OCI-LY7 (cell line): Measurements from ENCODE around the gene NYNRIN. TPM values are rescaled to one million over a fixed set of nuclear protein-coding genes. Genes with fewer than 3 reads are reported as not detected.

ENCODE experiments used
- BruUV-seq: library from RNA; stranded (reverse); fragments of 400-500 nt; replicated peaks from 2 replicates; lab custom pipeline; 2021; lab: Mats Ljungman, UMichigan
- CTCF ChIA-PET: fragments of 300-600 bp; sonication (Branson Sonifier 250); formaldehyde crosslinking; loops from one replicate; lab custom pipeline; 2022; ENCODE audit warnings: antibody characterized with exemption; ENCODE audit not compliant: unreplicated experiment; lab: Charles Lee
- POLR2A ChIA-PET: fragments of 300-600 bp; sonication (Branson Sonifier 250); formaldehyde crosslinking; loops from one replicate; lab custom pipeline; 2022; ENCODE audit warnings: antibody characterized with exemption; lab: Charles Lee
- DNase-seq: peaks from one replicate; pipeline ENCODE4 v3.0.0-alpha.2; 2015; ENCODE audit warnings: low spot score
- H2AFZ ChIP-seq: fragments of 200-600 bp; sonication (generic), shearing (Covaris generic); 2 replicates; pipeline ENCODE4 v1.6.1; 2014; ENCODE audit warnings: mild to moderate bottlenecking, antibody characterized with exemption, low read length, moderate library complexity
- H3K27ac ChIP-seq: fragments of 200-600 bp; sonication (generic); 2 replicates; pipeline ENCODE4 v1.5.1; 2014; ENCODE audit warnings: mixed run types, low read depth, mild to moderate bottlenecking, moderate library complexity, low read length, inconsistent platforms; ENCODE audit not compliant: poor library complexity, severe bottlenecking
- H3K36me3 ChIP-seq: fragments of 200-600 bp; sonication (generic); 2 replicates; pipeline ENCODE4 v1.6.1; 2014; ENCODE audit warnings: mild to moderate bottlenecking, antibody characterized with exemption, low read length, moderate library complexity, mixed read lengths; ENCODE audit not compliant: insufficient read depth
- H3K4me1 ChIP-seq: fragments of 200-600 bp; sonication (generic); 2 replicates; pipeline ENCODE4 v1.5.1; 2014; ENCODE audit warnings: mild to moderate bottlenecking, low read length; ENCODE audit not compliant: insufficient read depth, poor library complexity, severe bottlenecking
- H3K4me2 ChIP-seq: fragments of 200-600 bp; sonication (generic); 2 replicates; pipeline ENCODE4 v1.6.1; 2014; ENCODE audit warnings: mild to moderate bottlenecking, low read length
- H3K4me3 ChIP-seq: fragments of 200-600 bp; sonication (generic); 2 replicates; pipeline ENCODE4 v1.5.1; 2014; ENCODE audit warnings: mild to moderate bottlenecking, low read depth, low read length; ENCODE audit not compliant: poor library complexity, severe bottlenecking
- H3K79me2 ChIP-seq: fragments of 200-600 bp; sonication (generic); 2 replicates; pipeline ENCODE4 v1.6.1; 2016; ENCODE audit warnings: low read depth, mild to moderate bottlenecking, low read length, moderate library complexity, mixed read lengths; ENCODE audit not compliant: insufficient read depth
- H3K9me2 ChIP-seq: fragments of 200-600 bp; sonication (generic); 2 replicates; pipeline ENCODE4 v1.6.1; 2016; ENCODE audit warnings: mild to moderate bottlenecking, low read length, mixed read lengths; ENCODE audit not compliant: insufficient read depth
- H3K9me3 ChIP-seq: fragments of 200-600 bp; sonication (generic); 2 replicates; pipeline ENCODE4 v1.6.1; 2014; ENCODE audit warnings: mild to moderate bottlenecking, mixed run types, low read length, mixed read lengths
- H4K20me1 ChIP-seq: fragments of 200-600 bp; sonication (generic); 2 replicates; pipeline ENCODE4 v1.6.1; 2014; ENCODE audit warnings: mild to moderate bottlenecking, antibody characterized with exemption, low read length, moderate library complexity, mixed read lengths; ENCODE audit not compliant: insufficient read depth
- EZH2phosphoT487 ChIP-seq: fragments of 200-600 bp; sonication (generic); IDR thresholded peaks from 2 replicates; pipeline ENCODE4 v1.6.1; 2018; ENCODE audit warnings: low read depth, borderline replicate concordance, mild to moderate bottlenecking, mixed run types, antibody characterized with exemption, low read length, moderate library complexity, mixed read lengths
- intact Hi-C: fragments of 100-400 bp; cut with micrococcal nuclease; formaldehyde crosslinking; loops from one replicate; pipeline ENCODE4 v1.10.0; 2022; ENCODE audit not compliant: unreplicated experiment
- total RNA-seq, 2 experiments: library from RNA; depleted of rRNA in 1 of 2; stranded (reverse); fragments of >200 nt in 1 of 2; shearing (Covaris generic) in 1 of 2; gene quantifications; 2 replicates each; pipeline ENCODE4 v1.2.3, GENCODE V29; 2014 to 2022
- TF ChIP-seq, protein P1 (sequence below): fragments of 200-600 bp; sonication (generic); conservative IDR thresholded peaks from 2 replicates; pipeline ENCODE4 v1.5.1; 2014; ENCODE audit warnings: mild to moderate bottlenecking, antibody characterized with exemption, low read length, moderate library complexity, mixed read lengths

Gene NYNRIN
- total RNA-seq, 2 experiments from 2014 or later: 0.13 TPM; not detected in 1

DNA sequence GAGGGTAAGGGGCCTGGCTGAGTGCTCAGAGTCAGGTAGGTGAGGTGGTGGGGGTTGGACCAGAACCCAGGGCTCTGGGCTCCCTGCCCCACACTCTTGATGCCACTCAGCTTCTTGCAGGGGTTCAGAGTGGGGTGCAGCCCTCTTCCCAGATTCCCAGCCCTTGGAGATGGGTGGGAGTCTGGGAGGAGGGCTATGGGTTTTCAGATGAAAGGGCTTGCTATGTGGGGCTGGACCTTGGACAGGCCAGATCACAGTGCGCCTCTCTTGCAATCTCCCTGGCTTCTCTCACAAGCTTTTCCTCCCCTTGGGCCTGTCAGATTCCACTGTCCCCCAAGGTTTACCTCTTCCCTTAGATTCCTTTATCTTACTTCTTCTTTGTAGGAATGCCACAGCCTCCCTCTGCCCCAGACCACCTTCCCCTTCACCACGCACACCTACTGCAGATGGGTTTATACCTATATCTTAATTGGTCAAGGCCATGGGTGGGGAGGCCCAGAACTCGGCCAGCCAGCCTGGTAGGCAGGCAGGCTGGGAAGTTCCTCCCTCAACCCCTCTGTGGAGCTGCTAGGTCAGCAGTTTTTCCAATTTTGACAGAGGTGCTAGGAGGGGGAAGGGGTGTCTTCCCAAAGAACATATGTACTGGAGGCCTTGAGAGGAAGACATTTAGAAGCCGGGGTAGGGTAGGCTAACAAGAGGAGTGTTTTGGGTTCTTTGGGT lies 1.4 kb downstream of the NYNRIN start:
- BruUV-seq: no TSS peak
- no peak overlapping the region for H3K4me3 ChIP-seq
- TF ChIP-seq, protein P1, sequence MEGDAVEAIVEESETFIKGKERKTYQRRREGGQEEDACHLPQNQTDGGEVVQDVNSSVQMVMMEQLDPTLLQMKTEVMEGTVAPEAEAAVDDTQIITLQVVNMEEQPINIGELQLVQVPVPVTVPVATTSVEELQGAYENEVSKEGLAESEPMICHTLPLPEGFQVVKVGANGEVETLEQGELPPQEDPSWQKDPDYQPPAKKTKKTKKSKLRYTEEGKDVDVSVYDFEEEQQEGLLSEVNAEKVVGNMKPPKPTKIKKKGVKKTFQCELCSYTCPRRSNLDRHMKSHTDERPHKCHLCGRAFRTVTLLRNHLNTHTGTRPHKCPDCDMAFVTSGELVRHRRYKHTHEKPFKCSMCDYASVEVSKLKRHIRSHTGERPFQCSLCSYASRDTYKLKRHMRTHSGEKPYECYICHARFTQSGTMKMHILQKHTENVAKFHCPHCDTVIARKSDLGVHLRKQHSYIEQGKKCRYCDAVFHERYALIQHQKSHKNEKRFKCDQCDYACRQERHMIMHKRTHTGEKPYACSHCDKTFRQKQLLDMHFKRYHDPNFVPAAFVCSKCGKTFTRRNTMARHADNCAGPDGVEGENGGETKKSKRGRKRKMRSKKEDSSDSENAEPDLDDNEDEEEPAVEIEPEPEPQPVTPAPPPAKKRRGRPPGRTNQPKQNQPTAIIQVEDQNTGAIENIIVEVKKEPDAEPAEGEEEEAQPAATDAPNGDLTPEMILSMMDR: no peak
- TF ChIP-seq EZH2phosphoT487: no peak
- H4K20me1 ChIP-seq: no peaks in the 10 kb centered on the region
- H3K9me3 ChIP-seq: no peaks in the 10 kb centered on the region
- H3K36me3 ChIP-seq: no peaks in the 10 kb centered on the region
- H3K27ac ChIP-seq: no peak overlapping the region
- no peaks in the 10 kb centered on the region for H3K79me2 ChIP-seq
- ChIA-PET CTCF (no interaction called here), POLR2A (no interaction called here)
- no peaks in the 10 kb centered on the region for H3K9me2 ChIP-seq
- intact Hi-C loops: no loop called here
- no peak overlapping the region for H2AFZ ChIP-seq
- no peaks in the 10 kb centered on the region for H3K4me1 ChIP-seq
- H3K4me2 ChIP-seq: no peak overlapping the region
- DNase-seq: no peak

DNA sequence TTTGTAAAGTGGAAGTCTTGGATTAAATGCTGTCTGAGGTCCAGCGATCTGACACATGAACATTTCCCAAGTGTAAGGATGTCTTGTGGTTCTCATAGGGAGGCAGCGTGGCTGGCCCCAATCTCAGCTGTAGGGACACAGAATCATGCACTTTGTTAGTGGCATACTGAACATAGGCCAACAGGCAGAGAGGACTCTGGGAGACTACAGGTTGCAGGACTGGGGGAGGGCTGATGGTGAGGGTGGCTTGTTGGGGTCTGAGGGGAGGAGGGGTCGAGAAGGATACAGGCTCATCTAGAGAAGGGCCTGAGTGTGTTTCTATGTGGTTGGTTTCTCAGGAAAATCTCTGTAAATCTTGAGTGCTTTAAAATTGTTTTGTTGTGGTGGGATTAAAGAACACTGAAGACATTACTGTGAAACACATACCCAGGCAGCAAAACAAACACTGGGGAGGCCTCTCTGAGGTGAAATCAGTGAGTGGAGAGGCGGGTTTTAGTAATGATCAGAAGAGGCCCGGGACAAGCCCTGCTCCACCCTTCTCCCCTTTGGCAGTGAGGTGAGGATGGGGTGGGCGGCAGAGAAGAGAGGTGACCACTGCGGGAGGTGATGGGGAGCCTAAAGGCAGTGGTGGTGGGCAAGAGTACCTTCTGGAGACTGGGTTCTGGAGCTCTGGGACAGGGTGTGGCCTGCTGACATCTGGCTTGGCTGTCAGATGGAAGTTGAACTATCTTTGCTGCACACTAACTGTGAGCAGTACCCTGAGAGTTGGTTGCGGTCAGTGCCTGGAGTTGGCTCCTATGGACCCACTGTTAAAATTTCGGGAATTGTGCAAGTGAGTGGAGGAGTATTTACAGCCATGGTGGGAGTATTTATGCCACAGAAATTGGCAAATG lies 3.3 kb downstream of the NYNRIN start:
- TF ChIP-seq, protein P1: no peak
- no peak for TF ChIP-seq EZH2phosphoT487
- Histone ChIP-seq H3K27ac (no peak overlapping the region), H3K9me2 (no peaks in the 10 kb centered on the region), H2AFZ (no peak overlapping the region), H3K4me1 (no peaks in the 10 kb centered on the region), H3K9me3 (no peaks in the 10 kb centered on the region), H3K4me3 (no peak overlapping the region), H3K4me2 (no peak overlapping the region), H4K20me1 (no peaks in the 10 kb centered on the region), H3K36me3 (no peaks in the 10 kb centered on the region), H3K79me2 (no peaks in the 10 kb centered on the region)
- DNase-seq: no peak
- POLR2A ChIA-PET: no interaction called here
- CTCF ChIA-PET: no interaction called here
- BruUV-seq: no TSS peak
- intact Hi-C loops: no loop called here
